ENCODE data around the gene SAMD14.

The SAMD14 gene

DNA sequence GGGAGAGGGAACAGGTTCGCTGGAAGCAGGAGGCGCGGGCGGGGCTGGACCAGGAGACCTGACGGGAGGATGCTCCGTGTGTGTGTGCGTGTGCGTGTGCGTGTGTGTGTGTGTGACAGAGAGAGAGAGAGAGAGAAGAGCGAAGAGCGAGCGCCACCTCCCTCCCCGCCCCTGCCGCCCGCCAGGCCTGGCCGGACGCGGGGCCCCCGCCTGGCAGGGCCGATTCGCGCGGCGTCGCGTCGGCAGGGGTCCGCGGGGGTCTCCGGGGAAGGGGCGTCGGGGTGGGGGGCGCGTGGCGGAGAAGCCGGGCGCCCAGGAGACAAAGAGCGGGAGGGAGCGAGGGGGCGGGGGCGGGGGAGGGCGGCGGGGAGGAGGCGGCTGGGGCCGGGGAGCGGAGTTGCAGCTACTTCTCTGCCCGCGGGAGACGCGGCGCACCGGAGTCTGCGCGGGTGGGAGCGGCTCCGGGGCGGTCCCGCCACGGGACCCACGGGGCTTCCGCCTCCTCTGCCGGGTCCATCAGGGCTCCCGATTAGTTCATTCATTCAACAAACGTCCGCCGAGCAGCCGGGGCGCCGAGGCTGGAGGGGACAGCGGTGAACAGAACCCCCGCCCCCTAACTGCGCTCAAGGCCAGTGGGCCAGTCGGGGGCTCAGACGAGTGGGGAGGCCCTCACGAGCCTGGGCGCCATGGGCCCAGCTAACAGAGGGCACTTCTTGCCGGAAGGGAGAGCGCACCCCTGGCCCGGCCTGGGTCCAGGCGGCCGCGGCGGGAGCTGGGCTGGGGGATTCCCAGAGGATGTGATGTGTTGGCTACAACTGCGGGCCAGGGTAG is at the start of gene SAMD14:
Gene SAMD14, minus strand, starts transcription at position 433 of the 831 bp plus-strand sequence. CDS start 5,201 bp downstream, outside the sequence.
- in situ Hi-C loops (cut with HindIII; ENCODE audit: low sequenced_read_pairs) = no loop called here
- TF ChIP-seq, protein P1, sequence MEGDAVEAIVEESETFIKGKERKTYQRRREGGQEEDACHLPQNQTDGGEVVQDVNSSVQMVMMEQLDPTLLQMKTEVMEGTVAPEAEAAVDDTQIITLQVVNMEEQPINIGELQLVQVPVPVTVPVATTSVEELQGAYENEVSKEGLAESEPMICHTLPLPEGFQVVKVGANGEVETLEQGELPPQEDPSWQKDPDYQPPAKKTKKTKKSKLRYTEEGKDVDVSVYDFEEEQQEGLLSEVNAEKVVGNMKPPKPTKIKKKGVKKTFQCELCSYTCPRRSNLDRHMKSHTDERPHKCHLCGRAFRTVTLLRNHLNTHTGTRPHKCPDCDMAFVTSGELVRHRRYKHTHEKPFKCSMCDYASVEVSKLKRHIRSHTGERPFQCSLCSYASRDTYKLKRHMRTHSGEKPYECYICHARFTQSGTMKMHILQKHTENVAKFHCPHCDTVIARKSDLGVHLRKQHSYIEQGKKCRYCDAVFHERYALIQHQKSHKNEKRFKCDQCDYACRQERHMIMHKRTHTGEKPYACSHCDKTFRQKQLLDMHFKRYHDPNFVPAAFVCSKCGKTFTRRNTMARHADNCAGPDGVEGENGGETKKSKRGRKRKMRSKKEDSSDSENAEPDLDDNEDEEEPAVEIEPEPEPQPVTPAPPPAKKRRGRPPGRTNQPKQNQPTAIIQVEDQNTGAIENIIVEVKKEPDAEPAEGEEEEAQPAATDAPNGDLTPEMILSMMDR (IDR thresholded peaks at IDR 0.05; ENCODE audit: low read depth, low read length, missing control alignments) = no peak
- DNase-seq (ENCODE audit: low read depth) = no peak
- H3K4me3 ChIP-seq (ENCODE audit: low read depth, low read length) = peak within 1 kb of the TSS; percentile 62

GRCh38 chr17:50177983-50178834 is 48.2 kb upstream of the SAMD14 start:
- in situ Hi-C loops (cut with HindIII; ENCODE audit: low sequenced_read_pairs) = loop anchor here (10.0 kb wide), 1 partner anchor 117 kb away; no protein-coding TSS in a partner anchor
- TF ChIP-seq, protein P1 (IDR thresholded peaks at IDR 0.05; ENCODE audit: low read depth, low read length, missing control alignments) = peak; percentile 54
- no peak overlapping the region for H3K4me3 ChIP-seq (ENCODE audit: low read depth, low read length)
- DNase-seq (ENCODE audit: low read depth) = peak; percentile 84

DNA sequence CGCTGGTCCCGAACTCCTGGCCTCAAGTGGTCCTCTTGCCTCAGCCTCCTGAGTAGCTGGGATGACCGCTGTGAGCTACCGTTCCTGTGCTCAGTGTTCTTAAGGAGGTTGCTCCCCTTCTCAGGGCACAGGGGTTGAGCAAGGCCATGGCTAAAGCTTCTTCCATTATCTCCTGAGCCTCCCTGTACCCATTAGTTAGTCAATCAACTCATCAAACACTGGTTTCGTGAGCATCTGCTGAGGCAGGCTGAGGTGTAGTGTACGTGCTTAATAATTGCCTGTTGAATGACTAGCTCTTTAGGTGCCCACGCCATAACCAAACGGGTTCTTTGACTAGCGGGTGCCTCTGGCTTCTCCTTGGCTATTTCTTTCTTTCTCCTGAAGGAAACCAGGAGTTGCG is 47.5 kb upstream of the SAMD14 start:
- H3K4me3 ChIP-seq (ENCODE audit: low read depth, low read length) = no peak overlapping the region

GRCh38 chr17:50176559-50177357 is 46.8 kb upstream of the SAMD14 start:
- in situ Hi-C loops (cut with HindIII; ENCODE audit: low sequenced_read_pairs) = loop anchor here (10.0 kb wide), 1 partner anchor 118 kb away; no protein-coding TSS in a partner anchor
- TF ChIP-seq, protein P1 (IDR thresholded peaks at IDR 0.05; ENCODE audit: low read depth, low read length, missing control alignments) = peak; percentile 16
- DNase-seq (ENCODE audit: low read depth) = no peak
- no peak overlapping the region for H3K4me3 ChIP-seq (ENCODE audit: low read depth, low read length)

More for the DNA sequence above, 47.5 kb upstream of the SAMD14 start:
- no peak for DNase-seq (ENCODE audit: low read depth)
- in situ Hi-C loops (cut with HindIII; ENCODE audit: low sequenced_read_pairs) = loop anchor here (10.0 kb wide), 1 partner anchor 117 kb away; no protein-coding TSS in a partner anchor
- TF ChIP-seq, protein P1 (IDR thresholded peaks at IDR 0.05; ENCODE audit: low read depth, low read length, missing control alignments) = no peak

- no peak overlapping the region for H3K4me3 ChIP-seq (ENCODE audit: low read depth, low read length)
- TF ChIP-seq, protein P1 (IDR thresholded peaks at IDR 0.05; ENCODE audit: low read depth, low read length, missing control alignments) = no peak
- no peak for DNase-seq (ENCODE audit: low read depth)
- in situ Hi-C loops (cut with HindIII; ENCODE audit: low sequenced_read_pairs) = loop anchor here (10.0 kb wide), 1 partner anchor 120 kb away; no protein-coding TSS in a partner anchor
These were observed 45.3 kb upstream of the SAMD14 start for GRCh38 chr17:50175035-50175807.

Measured in astrocyte of the cerebellum (primary cell).